Activated CD4-positive, alpha-beta T cell treated with anti-CD3 and anti-CD28 coated beads for 24 hours (primary cell): ENCODE results near the gene SLC35F3.
"Not testable (repeated sequence)": the region's sequence is repeated elsewhere in the genome, so short reads cannot be mapped to it uniquely, and the experiment has no call there.

Experiments used
- DNase-seq, 2 donors: peaks; one replicate each; pipeline ENCODE4 v3.0.0-alpha.2; 2020; ENCODE audit warnings: low read depth in 2 of 2

SLC35F3 gene

DNA sequence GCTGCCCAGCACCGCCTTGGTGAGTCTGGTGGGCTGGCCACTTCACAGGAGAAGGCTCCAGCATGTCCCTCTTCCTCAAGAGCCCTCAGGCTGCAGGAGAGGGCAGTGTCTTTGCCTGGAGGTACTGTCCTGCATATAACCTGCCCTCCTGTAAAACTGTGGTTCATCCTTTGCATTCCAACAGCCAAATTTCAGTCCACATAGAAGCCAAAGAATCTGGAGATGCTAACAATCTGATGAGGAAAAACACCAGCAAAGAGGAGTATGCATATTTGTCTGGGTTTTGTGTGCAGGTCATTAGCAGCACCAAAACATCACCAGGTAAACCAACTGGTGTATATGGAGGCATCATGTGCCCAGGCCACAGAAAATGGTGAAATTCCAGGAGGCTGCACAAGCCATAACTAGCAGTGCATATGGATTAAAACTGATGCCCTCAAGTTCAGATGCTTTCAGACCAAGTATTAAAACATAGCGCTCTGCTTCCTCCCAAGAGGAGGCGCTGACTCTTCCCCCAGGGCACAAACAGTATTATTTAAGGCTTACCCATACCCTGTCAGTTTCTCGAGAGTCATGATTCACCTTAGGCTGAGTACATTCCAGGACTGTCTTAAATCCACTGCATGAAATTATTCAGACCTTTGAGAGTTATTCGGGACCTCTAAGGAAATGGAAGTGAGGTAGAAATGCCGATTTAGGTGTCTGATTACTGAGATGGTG lies 318.2 kb downstream of the SLC35F3 start:
- no peak for DNase-seq

DNA sequence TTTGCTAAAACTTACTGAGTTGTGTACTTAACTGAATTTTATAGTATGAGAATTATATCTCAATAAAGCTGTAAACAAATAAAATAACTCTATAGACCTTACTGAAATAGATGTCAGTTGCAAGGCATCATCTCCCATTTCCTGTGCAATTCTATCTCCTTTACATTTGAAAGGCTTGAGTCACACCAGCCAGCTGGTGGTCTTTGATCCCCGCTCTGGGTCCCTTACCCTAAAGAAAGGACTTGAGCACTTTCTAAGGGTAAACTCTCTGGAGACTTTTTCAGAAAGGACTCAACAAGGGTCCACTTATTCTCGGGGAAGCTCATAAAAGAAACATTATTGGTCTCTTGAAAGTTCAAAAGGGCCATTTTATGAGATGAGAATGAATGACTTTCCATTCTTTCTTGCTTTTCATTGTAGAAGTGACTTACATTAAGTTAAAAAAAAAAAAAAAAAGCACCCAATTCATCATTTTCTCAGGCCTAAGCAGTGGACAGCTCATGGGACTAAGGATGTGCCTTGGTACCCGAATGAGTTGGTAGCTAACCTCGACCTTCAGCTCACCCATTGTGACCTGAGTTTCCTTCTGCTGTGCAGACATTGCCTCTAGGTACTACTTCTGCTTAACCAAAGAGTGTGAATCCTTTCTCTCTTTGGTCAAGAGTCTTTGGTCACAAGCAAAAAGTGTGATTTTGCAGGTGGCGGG lies 321.8 kb downstream of the SLC35F3 start:
- no peak for DNase-seq

DNA sequence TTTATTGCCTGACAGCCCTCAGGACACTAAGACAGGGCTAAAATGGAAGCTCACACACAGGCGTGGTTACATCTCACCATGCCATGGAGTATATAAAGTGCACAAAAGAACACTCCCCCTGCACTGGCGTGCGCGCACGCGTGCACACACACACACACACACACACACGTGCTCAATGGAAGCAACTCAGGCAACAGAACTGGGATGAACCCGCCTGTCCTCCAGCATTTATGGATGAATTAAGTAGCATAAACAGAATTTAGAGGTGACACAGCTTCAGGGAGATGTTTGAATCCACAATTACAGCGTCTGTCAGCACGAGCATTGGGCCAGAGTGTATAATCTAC lies 322.3 kb downstream of the SLC35F3 start:
- no peak for DNase-seq

DNA sequence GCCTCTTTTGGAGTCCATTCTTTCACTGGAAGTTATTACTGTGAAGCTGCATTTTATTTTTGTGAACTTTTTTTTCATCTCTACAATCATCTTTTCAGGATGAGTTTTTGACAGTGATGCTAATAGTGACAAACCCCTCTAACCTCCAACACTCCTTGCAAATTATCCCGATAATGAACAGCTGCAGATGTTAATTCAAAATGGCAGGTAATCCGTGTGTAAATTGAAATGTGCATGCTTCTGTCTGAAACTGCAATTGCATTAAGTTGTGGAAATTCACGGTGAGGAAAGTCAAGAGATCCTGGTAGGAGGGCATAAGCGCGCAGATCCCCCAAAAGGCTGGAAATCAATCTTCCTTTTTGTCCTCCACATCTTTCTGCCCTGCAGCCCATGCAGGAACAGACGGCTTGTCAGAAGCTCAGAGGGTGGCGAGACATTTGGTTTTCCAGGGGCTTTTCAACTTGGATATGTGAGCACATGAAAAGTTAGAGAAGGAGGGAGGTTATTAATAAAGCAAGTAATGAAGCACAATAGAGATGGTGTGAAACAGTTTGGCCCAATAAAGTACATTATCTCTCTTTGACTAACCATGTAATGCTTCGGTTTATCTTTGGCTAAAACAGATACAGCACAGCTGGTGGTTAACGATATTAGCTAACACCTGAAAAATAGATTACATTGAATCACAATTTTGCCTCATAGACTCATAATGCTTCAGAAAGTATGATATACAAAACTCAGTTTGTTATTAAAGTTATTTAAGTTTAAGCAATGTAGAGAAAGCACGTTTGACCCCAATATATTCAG lies 325.3 kb downstream of the SLC35F3 start:
- no peak for DNase-seq

DNA sequence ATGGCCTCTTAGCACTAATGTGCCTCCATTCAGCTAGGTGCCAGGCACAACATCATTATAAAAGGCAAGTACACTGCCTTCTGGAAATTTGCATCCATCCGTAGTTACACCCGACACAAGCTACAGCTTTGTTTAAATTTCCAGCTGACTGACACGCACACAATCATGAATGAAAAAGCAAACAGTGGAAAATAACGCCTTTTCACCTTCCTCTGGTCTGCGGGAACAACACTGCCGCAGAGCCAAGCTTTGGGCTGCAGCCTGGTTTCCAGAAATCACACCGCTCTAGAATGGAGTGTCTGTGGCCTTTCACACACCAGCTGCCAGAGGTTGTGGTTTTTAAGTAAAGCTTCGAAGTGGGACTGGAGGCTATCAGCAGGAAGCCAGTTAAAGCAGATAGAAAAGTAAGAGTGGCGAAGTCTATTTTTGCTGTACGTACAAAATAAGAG lies 326.0 kb downstream of the SLC35F3 start:
- no peak for DNase-seq

DNA sequence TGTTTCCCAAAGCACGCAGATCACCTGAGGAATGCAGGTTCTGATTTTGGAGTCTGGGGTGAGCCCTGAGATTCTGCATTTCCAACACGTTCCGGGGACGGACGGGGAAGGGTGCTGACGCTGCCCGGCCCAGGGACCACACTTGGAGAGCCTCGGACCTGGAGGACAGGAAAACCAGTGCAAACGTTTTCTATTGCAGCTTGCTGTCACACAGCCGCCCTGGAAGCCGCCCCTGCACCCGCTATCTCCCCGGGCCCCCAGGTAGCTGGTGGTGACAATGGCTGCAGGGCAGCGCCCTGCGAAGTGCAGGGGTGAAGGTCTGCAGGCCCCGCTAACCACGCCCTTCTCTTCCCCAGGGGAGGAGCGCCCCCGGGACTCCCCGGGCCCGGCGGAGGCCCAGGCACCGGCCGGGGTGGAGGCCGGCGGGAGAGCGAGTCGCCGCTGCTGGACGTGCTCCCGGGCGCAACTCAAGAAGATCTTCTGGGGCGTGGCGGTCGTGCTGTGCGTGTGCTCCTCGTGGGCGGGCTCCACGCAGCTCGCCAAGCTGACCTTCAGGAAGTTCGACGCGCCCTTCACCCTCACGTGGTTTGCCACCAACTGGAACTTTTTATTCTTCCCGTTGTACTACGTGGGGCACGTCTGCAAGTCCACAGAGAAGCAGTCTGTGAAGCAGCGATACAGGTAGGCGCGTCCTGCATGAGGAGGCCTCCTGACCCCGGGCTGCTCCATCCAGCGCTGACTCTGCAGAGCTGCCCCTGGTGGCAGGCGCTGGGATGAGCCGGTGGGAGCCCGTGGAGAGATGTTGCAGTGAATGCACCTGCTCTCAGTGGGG lies 326.8 kb downstream of the SLC35F3 start:
- DNase-seq = no peak

DNA sequence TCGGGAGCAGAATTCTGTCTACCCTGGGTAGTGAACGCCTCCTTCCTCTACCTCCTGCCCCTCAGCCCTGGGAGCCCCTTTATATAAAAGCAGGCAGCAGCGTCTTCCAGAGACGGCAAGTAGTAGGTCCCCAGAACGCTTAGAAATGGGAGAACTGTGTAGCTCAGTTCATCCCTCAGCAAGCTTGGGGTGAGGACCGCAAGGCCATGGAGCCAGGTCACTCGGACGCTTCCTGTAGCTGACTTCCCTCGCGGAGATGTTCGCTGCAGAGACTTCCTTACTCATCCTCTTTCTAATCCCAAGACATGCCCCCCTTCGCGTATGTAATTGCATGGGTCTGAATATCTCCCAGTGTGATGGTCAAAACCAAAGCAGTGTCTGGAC lies 327.4 kb downstream of the SLC35F3 start:
- no peak for DNase-seq

DNA sequence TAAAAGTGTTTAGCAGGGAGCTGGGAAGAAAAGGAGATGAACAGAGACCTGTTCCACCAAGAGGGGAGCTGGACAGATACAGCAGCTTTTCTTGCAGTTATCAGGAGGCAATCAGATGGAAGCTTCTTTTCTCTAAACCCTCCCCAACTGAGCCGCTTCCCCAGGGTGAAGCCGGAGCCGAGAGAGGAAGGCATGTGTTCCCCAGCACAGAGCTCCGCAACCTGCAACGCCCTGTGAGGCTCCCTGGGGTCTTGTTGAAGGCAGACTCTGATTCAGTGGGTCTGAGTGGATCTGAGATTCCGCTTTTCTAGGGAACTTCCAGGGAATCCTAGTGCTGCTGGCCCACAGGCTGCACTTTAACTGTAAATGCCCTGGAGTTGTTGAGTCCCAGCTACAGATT lies 329.7 kb downstream of the SLC35F3 start:
- no peak for DNase-seq

DNA sequence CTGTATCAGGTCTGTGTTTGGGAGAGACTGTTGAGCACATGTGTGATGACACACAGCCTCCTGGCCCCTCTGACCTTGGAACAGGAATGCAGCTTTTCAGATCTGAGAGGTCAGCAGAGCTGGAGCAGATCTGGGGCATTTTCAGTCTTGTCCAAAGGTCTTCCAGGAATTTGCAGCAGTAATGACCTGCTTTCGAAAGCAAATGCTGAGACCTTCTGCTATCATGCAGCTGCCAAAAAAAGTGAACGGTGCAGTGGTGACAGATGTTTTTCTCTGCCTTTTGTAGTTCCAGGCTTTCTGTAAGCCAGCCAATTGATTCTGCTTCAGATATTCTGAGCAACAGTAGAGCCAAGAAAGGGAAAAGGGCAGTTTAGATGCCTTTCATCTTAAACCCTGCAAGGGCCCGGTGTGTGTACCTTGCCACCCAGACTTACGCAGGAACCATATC lies 331.0 kb downstream of the SLC35F3 start:
- DNase-seq = no peak

DNA sequence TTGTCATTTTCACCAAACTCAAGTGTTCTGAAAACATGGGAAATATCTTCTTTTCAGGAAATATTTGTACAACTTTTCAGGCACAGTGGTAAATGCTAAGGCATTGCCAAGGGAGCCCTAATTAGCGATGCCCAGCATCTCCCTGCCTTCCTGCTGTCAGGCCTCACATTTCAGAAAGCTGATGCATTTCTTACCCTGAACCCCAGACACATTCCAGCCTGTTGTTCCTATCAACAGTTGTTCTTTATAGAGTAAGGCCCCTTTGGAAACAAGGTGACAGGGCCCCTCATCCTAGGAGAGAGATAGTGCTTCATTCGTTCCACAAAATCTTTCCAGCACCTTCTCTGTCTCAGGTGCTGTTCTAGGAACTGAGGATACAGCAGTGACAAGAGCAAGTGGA lies 332.9 kb downstream of the SLC35F3 start:
- no peak for DNase-seq

DNA sequence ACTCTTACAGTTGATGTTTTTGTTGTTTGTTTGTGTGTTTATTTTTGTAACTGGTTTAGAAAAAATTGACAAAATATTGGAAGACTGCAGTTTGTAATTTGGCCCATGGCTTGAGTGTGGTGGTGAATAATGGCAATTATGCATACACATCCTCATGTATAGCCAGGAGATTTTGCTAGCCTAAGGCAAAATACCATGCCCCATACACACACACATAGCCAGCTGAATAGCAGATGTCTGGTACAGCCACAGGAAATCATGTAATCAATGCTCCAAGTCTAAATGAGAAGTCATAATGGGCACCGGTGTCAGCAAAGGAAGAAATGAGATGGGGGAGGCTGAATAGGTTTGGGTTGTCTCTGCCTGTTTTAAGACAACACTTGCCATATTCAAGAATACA lies 333.6 kb downstream of the SLC35F3 start:
- no peak for DNase-seq

DNA sequence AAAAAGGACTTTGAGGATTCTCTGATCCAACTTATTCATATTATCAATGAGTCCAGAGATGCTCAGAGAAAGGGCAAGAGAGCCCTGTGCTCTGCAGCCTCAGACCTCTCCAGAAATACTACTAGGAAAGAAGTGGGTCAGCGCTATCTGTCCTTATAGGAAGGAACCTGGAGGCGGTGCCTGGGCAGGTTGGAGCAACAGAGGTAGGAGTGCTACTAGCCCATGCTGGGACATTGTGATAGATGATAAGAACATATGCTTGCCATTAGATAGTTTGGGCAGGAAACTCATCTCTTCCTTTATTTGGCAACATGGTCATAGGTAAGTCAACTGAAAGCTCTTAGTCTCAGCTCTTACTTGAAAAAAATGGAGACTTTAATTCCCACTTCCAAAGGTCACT lies 335.0 kb downstream of the SLC35F3 start:
- DNase-seq = no peak

DNA sequence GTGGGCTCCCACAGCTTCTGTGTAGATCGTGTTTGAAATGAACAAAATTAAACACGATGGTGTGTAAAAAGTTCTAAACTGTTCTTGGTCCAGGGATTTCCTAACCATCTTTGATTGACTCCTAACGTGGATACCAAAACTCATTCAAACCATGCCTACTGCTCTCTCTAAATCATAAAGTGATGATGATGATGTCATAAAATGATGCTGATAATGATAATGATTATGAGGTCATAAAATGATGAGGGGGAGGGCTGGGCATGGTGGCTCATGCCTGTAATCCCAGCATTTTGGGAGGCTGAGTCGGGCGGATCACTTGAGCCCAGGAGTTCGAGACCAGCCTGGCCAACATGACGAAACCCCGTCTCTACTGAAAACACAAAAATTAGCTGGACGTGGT lies 335.5 kb downstream of the SLC35F3 start:
- no peak for DNase-seq

DNA sequence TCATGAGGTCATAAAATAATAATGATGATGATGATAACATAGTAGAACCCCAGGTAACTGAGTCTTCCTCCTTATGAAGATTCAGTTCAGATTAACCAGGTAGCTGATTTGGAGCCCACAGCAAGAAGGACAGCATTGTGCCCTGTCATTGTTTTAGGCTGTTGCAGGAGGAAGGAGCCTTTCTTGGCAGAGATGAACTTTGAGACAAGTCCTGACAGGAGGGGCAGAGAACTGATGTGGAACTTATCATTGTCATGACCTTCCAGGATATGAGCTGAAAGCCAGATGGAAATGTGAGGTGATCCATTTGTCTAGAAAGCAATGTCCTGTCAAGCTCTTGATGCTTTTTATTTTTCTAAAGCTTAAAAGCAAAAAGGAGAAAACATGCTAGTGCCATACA lies 336.2 kb downstream of the SLC35F3 start:
- no peak for DNase-seq

DNA sequence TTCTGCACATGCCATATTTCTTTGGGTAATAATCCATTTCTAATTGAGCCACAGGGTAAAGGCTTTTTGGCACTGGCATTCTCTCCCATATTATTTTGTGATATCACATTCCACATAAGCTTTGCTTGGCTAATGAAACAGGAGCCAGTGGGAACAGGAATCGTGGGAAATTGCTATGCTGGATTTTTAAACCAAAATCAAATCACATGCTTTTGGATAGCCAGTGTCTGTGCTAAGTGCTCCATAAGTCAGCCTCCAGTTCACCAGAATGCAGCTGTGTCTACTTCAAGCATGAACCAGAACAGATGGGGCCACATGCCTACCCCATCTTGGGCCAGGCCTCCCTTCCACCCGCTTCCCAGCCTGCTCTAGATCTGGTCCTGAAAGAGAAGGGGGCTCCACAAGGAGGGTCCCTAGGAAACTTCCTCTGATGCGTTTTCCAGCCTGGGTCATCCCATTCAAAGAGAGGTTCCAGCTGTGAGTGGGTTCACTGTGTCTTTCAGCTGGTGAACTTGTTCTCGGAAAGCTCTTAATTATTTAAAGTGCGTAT lies 337.5 kb downstream of the SLC35F3 start:
- DNase-seq = no peak

DNA sequence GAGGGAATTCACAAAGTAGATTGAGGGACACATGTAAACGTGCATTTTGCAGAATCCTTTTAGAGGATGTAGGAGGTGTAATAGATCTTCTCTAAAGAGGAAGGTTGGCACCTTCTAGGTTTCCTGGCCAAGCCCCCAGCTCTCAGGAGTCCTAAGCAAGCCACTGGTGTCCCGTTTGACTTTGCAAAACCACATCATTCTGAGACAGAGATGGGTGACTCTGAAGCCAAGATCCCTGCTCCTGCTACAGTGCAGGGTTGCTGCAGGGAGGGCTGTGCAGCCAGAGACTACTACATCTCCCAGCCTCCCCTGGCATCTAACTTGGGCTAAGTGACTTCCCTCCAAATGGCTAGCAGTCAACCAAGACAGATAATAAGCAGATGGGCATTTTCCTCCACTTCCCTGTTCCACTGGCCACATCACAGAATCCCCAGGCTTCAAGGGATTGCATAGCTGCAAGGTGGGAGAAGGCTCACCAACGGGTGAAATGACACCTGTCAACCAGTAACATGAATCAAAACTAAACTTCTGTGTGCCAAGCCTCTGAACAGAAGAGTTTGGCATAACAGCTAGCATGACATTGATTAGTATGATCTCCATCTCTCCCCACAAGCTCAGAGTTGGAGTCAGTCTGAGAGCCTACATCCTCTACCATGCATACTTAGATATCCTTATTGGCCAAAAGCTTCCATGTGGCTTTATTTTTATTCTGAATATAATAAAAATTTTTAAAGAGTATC lies 339.2 kb downstream of the SLC35F3 start:
- DNase-seq = no peak

DNA sequence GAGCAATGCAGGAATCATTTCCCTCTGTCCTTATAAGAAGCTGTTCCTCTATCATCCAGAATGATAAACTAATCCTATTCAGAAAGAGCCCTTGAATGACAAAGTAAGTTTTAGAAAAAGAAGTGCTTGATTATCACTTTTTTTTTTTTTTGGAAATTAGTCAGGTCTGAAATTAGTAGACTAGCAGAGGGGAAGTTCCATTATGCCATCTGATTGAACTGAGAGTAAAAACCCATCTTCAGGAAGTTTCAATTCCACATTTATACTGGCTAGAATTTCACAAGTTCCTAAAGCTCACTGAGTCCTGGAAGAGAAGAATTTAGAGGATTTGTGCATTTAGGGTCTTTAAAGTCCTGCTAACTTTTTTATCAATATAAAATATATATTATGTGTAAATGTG lies 340.0 kb downstream of the SLC35F3 start:
- DNase-seq = no peak

DNA sequence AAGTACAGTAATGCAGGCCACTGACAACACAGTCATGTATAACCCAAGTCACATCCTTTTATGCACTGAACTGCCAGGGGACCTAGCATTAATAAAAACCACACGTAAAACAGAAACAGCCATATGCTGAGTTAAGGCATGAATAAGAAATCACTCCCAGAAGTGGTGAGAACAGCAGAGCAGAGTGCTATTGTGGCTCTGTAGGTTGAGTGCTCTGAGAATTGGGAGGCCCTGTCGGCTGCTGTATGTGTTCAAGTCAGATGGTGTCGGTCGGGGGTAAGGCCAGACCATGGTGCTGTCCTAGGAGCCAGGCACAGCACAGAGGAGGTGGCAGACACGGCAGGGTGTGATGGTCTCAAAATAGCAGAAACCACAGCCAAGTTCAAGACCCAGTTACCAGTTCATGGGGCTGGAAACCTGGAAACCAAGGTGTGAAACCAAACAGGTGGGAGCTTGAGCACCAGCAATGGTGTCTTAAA lies 342.2 kb downstream of the SLC35F3 start:
- no peak for DNase-seq

DNA sequence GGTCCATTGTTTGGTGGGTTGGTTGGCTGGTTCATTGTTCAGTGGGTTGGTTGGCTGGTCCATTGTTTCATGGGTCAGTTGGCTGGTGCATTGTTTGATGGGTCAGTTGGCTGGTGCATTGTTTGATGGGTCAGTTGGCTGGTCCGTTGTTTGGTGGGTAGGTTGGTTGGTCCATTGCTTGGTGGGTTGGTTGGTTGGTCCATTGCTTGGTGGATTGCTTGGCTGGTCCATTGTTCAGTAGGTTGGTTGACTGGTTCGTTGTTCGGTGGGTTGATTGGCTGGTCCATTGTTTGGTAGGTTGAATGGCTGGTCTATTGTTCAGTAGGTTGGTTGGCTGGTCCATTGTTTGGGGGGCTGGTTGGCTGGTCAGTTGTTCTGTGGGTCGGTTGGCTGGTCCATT lies 343.3 kb downstream of the SLC35F3 start:
- not testable (repeated sequence) for DNase-seq

DNA sequence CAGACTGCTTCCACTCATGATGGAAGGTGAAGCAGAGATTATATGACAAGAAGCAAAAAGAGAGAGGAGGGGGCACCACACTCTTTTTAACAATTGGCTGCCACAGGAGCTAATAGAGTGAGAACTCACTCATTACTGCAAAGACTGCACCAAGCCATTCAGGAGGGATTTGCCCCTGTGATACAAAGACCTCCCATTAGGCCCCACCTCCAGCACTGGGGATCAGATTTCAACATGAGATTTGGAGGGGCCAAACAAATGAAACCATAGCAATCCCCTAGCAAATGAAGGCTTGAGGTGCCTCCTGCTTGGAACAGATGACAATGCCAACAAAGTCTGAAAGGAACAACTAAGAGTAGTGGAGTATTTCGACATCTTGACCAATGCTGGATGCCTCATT lies 346.3 kb downstream of the SLC35F3 start:
- DNase-seq = no peak

DNA sequence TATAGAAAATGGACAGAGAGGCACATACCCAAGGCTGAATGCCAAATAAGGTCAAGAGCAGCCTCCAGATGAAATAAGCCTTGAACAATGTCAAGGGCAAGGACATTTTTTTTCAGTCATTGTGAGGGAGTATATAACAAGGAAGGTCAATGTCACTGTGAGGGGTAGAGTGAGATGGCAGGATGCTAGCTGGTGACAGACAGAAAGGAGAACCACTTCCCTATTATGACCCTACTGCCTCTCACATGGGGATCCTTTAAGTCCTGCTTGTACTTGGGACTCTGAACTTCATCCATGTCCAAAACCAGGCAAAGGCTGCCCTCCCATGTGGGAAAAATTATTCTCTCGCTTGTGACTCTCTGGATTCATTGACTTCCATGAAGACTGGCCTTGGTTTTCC lies 349.3 kb downstream of the SLC35F3 start:
- no peak for DNase-seq
